Gastrocnemius medialis (tissue), 4 donors: ENCODE data around the gene CNTN4. TPM values are rescaled to one million over a fixed set of nuclear protein-coding genes. Genes with fewer than 3 reads are reported as not detected.

Experiments
- ATAC-seq, 2 donors: fragments of 150-250 bp; one replicate each; pipeline ENCODE4 v1.9.1; 2016
- DNase-seq, 2 donors: peaks; one replicate each; pipeline ENCODE4 v3.0.0-alpha.2; 2019
- H3K27ac ChIP-seq, 4 donors: fragments of 200-600 bp; sonication (generic); 1 replicate in 1 of 4; 2 replicates in 3 of 4; pipeline ENCODE4 v1.5.1; 2016 to 2018; ENCODE audit warnings: mild to moderate bottlenecking in 2 of 4, moderate library complexity in 1 of 4
- H3K27me3 ChIP-seq, 3 donors: fragments of 200-600 bp; sonication (generic) in 2 of 3; 1 replicate in 1 of 3; 2 replicates in 2 of 3; pipeline versions ENCODE4 v1.5.1 to v1.6.0; 2016 to 2019; ENCODE audit warnings: mild to moderate bottlenecking in 1 of 3, moderate library complexity in 1 of 3
- H3K36me3 ChIP-seq, 2 donors: fragments of 200-600 bp; sonication (generic) in 1 of 2; one replicate each; pipeline ENCODE4 v1.5.1; 2017 to 2018
- H3K4me1 ChIP-seq, 2 donors: fragments of 200-600 bp; sonication (generic) in 1 of 2; one replicate each; pipeline ENCODE4 v1.5.1; 2016 to 2017; ENCODE audit warnings: mild to moderate bottlenecking in 2 of 2
- H3K4me3 ChIP-seq, 4 donors: fragments of 200-600 bp; sonication (generic) in 3 of 4; 1 replicate in 1 of 4; 2 replicates in 3 of 4; pipeline ENCODE4 v1.5.1; 2016 to 2019; ENCODE audit warnings: mild to moderate bottlenecking in 2 of 4
- H3K9me3 ChIP-seq, 3 donors: fragments of 200-600 bp; sonication (generic) in 2 of 3; 1 replicate in 1 of 3; 2 replicates in 2 of 3; pipeline ENCODE4 v1.5.1; 2016 to 2019
- CTCF ChIP-seq, 5 experiments: fragments of 450-650 bp in 3 of 5; fragments of 200-600 bp in 2 of 5; sonication (generic) in 2 of 5; IDR thresholded peaks in 4 of 5; conservative IDR thresholded peaks in 1 of 5; 1 replicate in 4 of 5; 2 replicates in 1 of 5; pipeline ENCODE4 v1.5.1; 2016 to 2019; ENCODE audit warnings: antibody characterized with exemption in 5 of 5, mild to moderate bottlenecking in 3 of 5, moderate library complexity in 3 of 5
- POLR2A ChIP-seq, 2 donors: fragments of 450-650 bp; IDR thresholded peaks; one replicate each; pipeline ENCODE4 v1.6.1; 2017; ENCODE audit warnings: antibody characterized with exemption in 2 of 2, mild to moderate bottlenecking in 2 of 2, moderate library complexity in 2 of 2
- in situ Hi-C, 4 donors: fragments of 200-750 bp; cut with MboI; loops; one replicate each; pipeline versions ENCODE4 v1.15.0 to v1.8.0; 2017; ENCODE audit warnings: low sequenced_read_pairs in 4 of 4
- intact Hi-C: fragments of 100-400 bp; cut with DNase I; formaldehyde crosslinking; loops from one replicate; pipeline ENCODE4 v1.15.1; 2023; ENCODE audit warnings: low total_unique reads
- total RNA-seq, 4 donors: library from RNA; depleted of rRNA; stranded (reverse); fragments of >200 nt; gene quantifications; one replicate each; pipeline versions ENCODE4 v1.1.0 to v1.2.3, GENCODE V29; 2016

Gene CNTN4
- total RNA-seq, 4 donors from 2014 or later, result 0.51 to 1.9 (median 1.4) TPM

GRCh38 chr3:2873986-2874385 is 775.3 kb downstream of the CNTN4 start:
- H3K27me3 ChIP-seq, result no peaks in the 10 kb centered on the region
- H3K4me1 ChIP-seq, result no peaks in the 10 kb centered on the region
- in situ Hi-C loops (no loop called here), intact Hi-C loops (no loop called here)
- H3K9me3 ChIP-seq, result no peaks in the 10 kb centered on the region
- H3K4me3 ChIP-seq, result no peak overlapping the region
- H3K27ac ChIP-seq, result no peak overlapping the region
- ATAC-seq (no peak), DNase-seq (no peak)
- no peaks in the 10 kb centered on the region for H3K36me3 ChIP-seq
- no peak for TF ChIP-seq CTCF (IDR thresholded peaks at IDR 0.05 in 4 of 5, conservative IDR thresholded peaks at IDR 0.05 in 1 of 5)
- TF ChIP-seq POLR2A (IDR thresholded peaks at IDR 0.05), result no peak

GRCh38 chr3:2875699-2876098 is 777.0 kb downstream of the CNTN4 start:
- intact Hi-C loops, result no loop called here
- Histone ChIP-seq H3K27me3 (no peaks in the 10 kb centered on the region), H3K4me1 (no peaks in the 10 kb centered on the region), H3K36me3 (no peaks in the 10 kb centered on the region), H3K27ac (no peak overlapping the region), H3K9me3 (no peaks in the 10 kb centered on the region), H3K4me3 (no peak overlapping the region)
- ATAC-seq, result no peak
- in situ Hi-C loops, result no loop called here
- TF ChIP-seq POLR2A (IDR thresholded peaks at IDR 0.05) (no peak), CTCF (IDR thresholded peaks at IDR 0.05 in 4 of 5, conservative IDR thresholded peaks at IDR 0.05 in 1 of 5) (no peak)
- no peak for DNase-seq

GRCh38 chr3:2876362-2876761 is 777.7 kb downstream of the CNTN4 start:
- no peaks in the 10 kb centered on the region for H3K36me3 ChIP-seq
- H3K27me3 ChIP-seq, result no peaks in the 10 kb centered on the region
- in situ Hi-C loops, result no loop called here
- H3K4me1 ChIP-seq, result no peaks in the 10 kb centered on the region
- intact Hi-C loops, result no loop called here
- no peak overlapping the region for H3K27ac ChIP-seq
- ATAC-seq (no peak), DNase-seq (no peak)
- no peak overlapping the region for H3K4me3 ChIP-seq
- no peak for TF ChIP-seq POLR2A (IDR thresholded peaks at IDR 0.05)
- TF ChIP-seq CTCF (IDR thresholded peaks at IDR 0.05 in 4 of 5, conservative IDR thresholded peaks at IDR 0.05 in 1 of 5), result no peak
- H3K9me3 ChIP-seq, result no peaks in the 10 kb centered on the region

GRCh38 chr3:2879023-2879422 is 780.4 kb downstream of the CNTN4 start:
- in situ Hi-C loops (no loop called here), intact Hi-C loops (no loop called here)

More at GRCh38 chr3:2879023-2879422, 780.4 kb downstream of the CNTN4 start:
- Histone ChIP-seq H3K4me1 (no peaks in the 10 kb centered on the region), H3K9me3 (no peaks in the 10 kb centered on the region), H3K36me3 (no peaks in the 10 kb centered on the region), H3K27me3 (no peaks in the 10 kb centered on the region), H3K4me3 (no peak overlapping the region), H3K27ac (no peak overlapping the region)
- no peak for DNase-seq
- ATAC-seq, result no peak
- no peak for TF ChIP-seq POLR2A (IDR thresholded peaks at IDR 0.05)
- TF ChIP-seq CTCF (IDR thresholded peaks at IDR 0.05 in 4 of 5, conservative IDR thresholded peaks at IDR 0.05 in 1 of 5), result no peak
